ENCODE results near the gene ETS2. TPM values are rescaled to one million over a fixed set of nuclear protein-coding genes. Genes with fewer than 3 reads are reported as not detected.

ETS2 gene
- total and polyA plus RNA-seq, 2 experiments from 2014 or later: 19.5 to 36.8 TPM

- Histone ChIP-seq H3K79me2 (replicated peaks; ENCODE audit: insufficient read depth) (no peaks in the 10 kb centered on the region), H3K9me2 (ENCODE audit: insufficient read depth) (peaks cover 11% of the 10 kb centered on the region; the same call in 1 of the 2 replicates), H3K4me2 (no peak overlapping the region), H3K4me1 (ENCODE audit: insufficient read depth) (no peaks in the 10 kb centered on the region), H3K4me3 (no peak overlapping the region), H3K27ac (ENCODE audit: low read depth) (no peak overlapping the region), H3K36me3 (ENCODE audit: insufficient read depth) (no peaks in the 10 kb centered on the region; the same call in 1 of the 2 replicates), H3F3A (replicated peaks; ENCODE audit: low read depth) (no peaks in the 10 kb centered on the region), H3K27me3 (ENCODE audit: insufficient read depth) (no peaks in the 10 kb centered on the region), H4K20me1 (replicated peaks; ENCODE audit: insufficient read depth) (no peaks in the 10 kb centered on the region), H2AFZ (no peak overlapping the region)
- peaks cover 7% of the 10 kb centered on the region; the same call in 2 of the 3 replicates for H3K36me3 Mint-ChIP-seq (ENCODE audit: low read depth)
- no peak for ATAC-seq
- H3K27ac Mint-ChIP-seq: no peak overlapping the region
- peaks cover 11% of the 10 kb centered on the region for H3K9me3 Mint-ChIP-seq
- DNase-seq (ENCODE audit: low spot score): no peak
- H3K4me3 Mint-ChIP-seq: no peak overlapping the region
- H3K4me1 Mint-ChIP-seq: no peaks in the 10 kb centered on the region
- H3K27me3 Mint-ChIP-seq (ENCODE audit: insufficient read depth, low read depth, poor library complexity): no peaks in the 10 kb centered on the region
- no peak for TF ChIP-seq ETS1 (IDR thresholded peaks at IDR 0.05)
- TF ChIP-seq POLR2AphosphoS5 (IDR thresholded peaks at IDR 0.05; ENCODE audit: low read depth): no peak
- no peak for TF ChIP-seq CREB1 (CRISPR knock-in tag; IDR thresholded peaks at IDR 0.05; ENCODE audit: low read depth)
- TF ChIP-seq STAT1 (IDR thresholded peaks at IDR 0.05; ENCODE audit: unreplicated experiment): no peak
- TF ChIP-seq ZNF462 (CRISPR knock-in tag; IDR thresholded peaks at IDR 0.05): no peak
- TF ChIP-seq EZH2phosphoT487 (IDR thresholded peaks at IDR 0.05; ENCODE audit: unreplicated experiment): no peak
- no peak for TF ChIP-seq ZNF114 (CRISPR knock-in tag; IDR thresholded peaks at IDR 0.05)
- no peak for TF ChIP-seq EZH2 (IDR thresholded peaks at IDR 0.05; ENCODE audit: low read depth, unreplicated experiment)
- TF ChIP-seq JUNB (IDR thresholded peaks at IDR 0.05; ENCODE audit: unreplicated experiment): no peak
- no peak for TF ChIP-seq ZNF331 (CRISPR knock-in tag; IDR thresholded peaks at IDR 0.05; ENCODE audit: low read depth)
- TF ChIP-seq REST (IDR thresholded peaks at IDR 0.05; ENCODE audit: unreplicated experiment): no peak
- TF ChIP-seq CTCF (conservative IDR thresholded peaks at IDR 0.05; ENCODE audit: low read depth in 2 of 2): no peak
- TF ChIP-seq NANOG (IDR thresholded peaks at IDR 0.05; ENCODE audit: borderline replicate concordance): no peak
Measured at GRCh38 chr21:38774586-38775285, 31.0 kb upstream of the ETS2 start.

Measured in GM23338 (cell line).